ENCODE measurements around the gene MAPK10. TPM values are rescaled to one million over a fixed set of nuclear protein-coding genes. Genes with fewer than 3 reads are reported as not detected.
"Not testable (repeated sequence)": the region's sequence is repeated elsewhere in the genome, so short reads cannot be mapped to it uniquely, and the experiment has no call there.

The MAPK10 gene
- total RNA-seq, 6 experiments from 2014 or later: 0.74 to 1.9 (median 1.6) TPM

DNA sequence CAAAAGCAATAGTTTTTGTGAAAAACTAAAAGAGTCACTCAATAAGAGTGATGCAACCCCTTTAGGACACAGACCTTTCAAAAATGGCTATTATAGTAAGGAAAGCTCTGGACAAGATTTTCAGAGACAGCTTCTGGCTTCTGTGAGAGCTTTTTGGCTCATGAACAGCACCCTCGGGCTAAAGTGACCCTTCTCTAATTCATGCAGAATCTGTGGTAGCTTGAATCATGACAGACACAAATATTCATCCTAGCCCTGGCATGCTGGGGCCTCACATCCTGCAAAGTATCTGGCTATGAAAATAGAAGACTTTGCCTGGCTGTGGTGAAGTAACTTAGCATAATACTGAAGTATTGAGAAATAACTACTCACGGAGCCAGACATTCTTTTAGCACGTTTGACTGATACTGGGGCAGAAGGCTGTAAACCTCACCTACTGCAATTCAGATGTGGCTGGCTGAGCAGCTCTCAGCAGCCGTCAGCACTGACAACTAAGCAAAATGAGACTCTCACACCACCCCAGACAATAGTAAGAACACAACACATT, 327.3 kb downstream of the MAPK10 start:
- Histone ChIP-seq H3K4me3 (no peak overlapping the region), H3K27me3 (no peaks in the 10 kb centered on the region), H3K36me3 (no peaks in the 10 kb centered on the region), H3K27ac (no peak overlapping the region), H3K9me3 (no peaks in the 10 kb centered on the region), H3K4me1 (no peaks in the 10 kb centered on the region)
- intact Hi-C loops (cut with DNase I): no loop called here
- ATAC-seq (no peak), DNase-seq (no peak)
- 35% methylated on average over 4 of the region's 4 CpGs for WGBS (ENCODE audit: insufficient coverage, low coverage, low lambda C conversion rate, missing lambda C conversion rate)
- TF ChIP-seq CTCF (IDR thresholded peaks at IDR 0.05) (no peak), POLR2A (IDR thresholded peaks at IDR 0.05) (no peak)

DNA sequence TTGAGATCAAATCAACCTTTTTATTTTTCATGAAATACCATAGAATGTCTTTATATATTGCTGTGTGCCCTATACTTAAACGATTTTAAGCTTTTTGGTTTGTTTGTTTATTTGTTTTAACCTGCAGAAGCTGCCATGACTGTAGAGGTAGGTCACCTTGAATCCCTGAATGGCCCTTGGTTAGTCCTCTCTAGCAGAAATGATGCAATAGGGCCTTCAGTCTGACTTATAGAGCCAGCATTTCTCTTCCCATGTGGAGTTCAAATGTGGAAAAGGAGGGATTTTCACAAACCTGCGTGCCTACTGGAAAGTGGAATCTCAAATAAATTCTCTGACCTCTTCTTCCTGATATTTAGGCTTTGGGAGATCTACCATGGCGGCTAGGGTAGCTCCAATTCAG, 327.9 kb downstream of the MAPK10 start:
- intact Hi-C loops (cut with DNase I): no loop called here
- no peak overlapping the region for H3K27ac ChIP-seq
- no peaks in the 10 kb centered on the region for H3K36me3 ChIP-seq
- WGBS (ENCODE audit: insufficient coverage, low coverage, low lambda C conversion rate, missing lambda C conversion rate): 63% methylated on average over 3 of the region's 3 CpGs
- DNase-seq (no peak), ATAC-seq (no peak)
- H3K9me3 ChIP-seq: no peaks in the 10 kb centered on the region
- no peaks in the 10 kb centered on the region for H3K4me1 ChIP-seq
- H3K4me3 ChIP-seq: no peak overlapping the region
- TF ChIP-seq CTCF (IDR thresholded peaks at IDR 0.05) (no peak), POLR2A (IDR thresholded peaks at IDR 0.05) (no peak)
- no peaks in the 10 kb centered on the region for H3K27me3 ChIP-seq

- Histone ChIP-seq H3K27me3 (no peaks in the 10 kb centered on the region), H3K9me3 (no peaks in the 10 kb centered on the region), H3K27ac (no peak overlapping the region), H3K4me3 (no peak overlapping the region), H3K4me1 (no peaks in the 10 kb centered on the region), H3K36me3 (no peaks in the 10 kb centered on the region)
- ATAC-seq (no peak), DNase-seq (no peak)
- 72% methylated on average over 8 of the region's 8 CpGs for WGBS (ENCODE audit: insufficient coverage, low coverage, low lambda C conversion rate, missing lambda C conversion rate)
- no peak for TF ChIP-seq POLR2A (IDR thresholded peaks at IDR 0.05)
- TF ChIP-seq CTCF (IDR thresholded peaks at IDR 0.05): no peak
- intact Hi-C loops (cut with DNase I): no loop called here
Observed at GRCh38 chr4:86026720-86027119, 333.1 kb downstream of the MAPK10 start.

- 80% methylated on average over 1 of the region's 24 CpGs for WGBS (ENCODE audit: insufficient coverage, low coverage, low lambda C conversion rate, missing lambda C conversion rate)
- H3K4me1 ChIP-seq; intact Hi-C loops (cut with DNase I); ATAC-seq; H3K4me3 ChIP-seq; DNase-seq; H3K9me3 ChIP-seq; H3K27me3 ChIP-seq; H3K36me3 ChIP-seq; H3K27ac ChIP-seq: not testable (repeated sequence)
Observed at GRCh38 chr4:86021671-86022070, 338.2 kb downstream of the MAPK10 start.

DNA sequence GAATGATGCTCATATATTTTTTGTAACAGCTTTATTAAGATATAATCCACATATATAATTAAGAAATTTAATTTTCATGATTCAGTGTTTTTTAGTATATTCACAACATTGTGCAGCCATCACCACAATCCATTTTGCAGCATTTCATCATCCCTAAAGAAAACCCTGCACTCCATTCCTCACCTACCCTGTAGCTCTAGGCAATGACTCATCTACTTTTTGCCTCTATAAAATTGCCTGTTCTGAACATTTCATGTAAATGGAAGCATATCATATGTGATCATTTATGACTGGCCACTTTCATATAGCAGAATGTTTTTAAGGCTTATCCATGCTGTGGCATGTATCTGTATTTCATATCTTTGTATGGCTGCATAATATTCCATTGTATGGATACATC, 339.9 kb downstream of the MAPK10 start:
- no peak for TF ChIP-seq POLR2A (IDR thresholded peaks at IDR 0.05)
- TF ChIP-seq CTCF (IDR thresholded peaks at IDR 0.05): no peak
- DNase-seq: no peak
- no peaks in the 10 kb centered on the region for H3K9me3 ChIP-seq
- H3K4me1 ChIP-seq: no peaks in the 10 kb centered on the region
- no peak overlapping the region for H3K27ac ChIP-seq
- H3K4me3 ChIP-seq: no peak overlapping the region
- ATAC-seq: no peak
- H3K27me3 ChIP-seq: no peaks in the 10 kb centered on the region
- no peaks in the 10 kb centered on the region for H3K36me3 ChIP-seq
- intact Hi-C loops (cut with DNase I): no loop called here
